HG03064 (cell line): ENCODE measurements around the gene NEUROD6.

Experiments used
- ATAC-seq: cut with Tn5 transposase; IDR thresholded peaks from one replicate; pipeline ENCODE4 v1.9.1; 2021; ENCODE audit warnings: low read depth; ENCODE audit not compliant: unreplicated experiment

The NEUROD6 gene

GRCh38 chr7:31335161-31335856 is 5.2 kb downstream of the NEUROD6 start:
- ATAC-seq, result no peak

GRCh38 chr7:31333291-31333690 is 7.2 kb downstream of the NEUROD6 start:
- ATAC-seq, result no peak

- no peak for ATAC-seq
Measured at GRCh38 chr7:31327071-31327470, 13.5 kb downstream of the NEUROD6 start.

GRCh38 chr7:31326416-31326815 is 14.1 kb downstream of the NEUROD6 start:
- ATAC-seq, result no peak

- no peak for ATAC-seq
Measured at GRCh38 chr7:31323101-31323500, 17.4 kb downstream of the NEUROD6 start.

GRCh38 chr7:31320675-31321074 is 19.9 kb downstream of the NEUROD6 start:
- ATAC-seq, result no peak

GRCh38 chr7:31318313-31318712 is 22.2 kb downstream of the NEUROD6 start:
- ATAC-seq, result no peak

GRCh38 chr7:31316876-31317275 is 23.6 kb downstream of the NEUROD6 start:
- ATAC-seq, result no peak

- ATAC-seq, result no peak
Measured at GRCh38 chr7:31315758-31316157, 24.8 kb downstream of the NEUROD6 start.

- no peak for ATAC-seq
Measured at GRCh38 chr7:31314781-31315180, 25.7 kb downstream of the NEUROD6 start.

- no peak for ATAC-seq
Measured at GRCh38 chr7:31312889-31313288, 27.6 kb downstream of the NEUROD6 start.

- no peak for ATAC-seq
Measured at GRCh38 chr7:31311552-31311951, 29.0 kb downstream of the NEUROD6 start.

- no peak for ATAC-seq
Measured at GRCh38 chr7:31310321-31310935, 30.1 kb downstream of the NEUROD6 start.

- no peak for ATAC-seq
Measured at GRCh38 chr7:31309407-31309806, 31.1 kb downstream of the NEUROD6 start.

GRCh38 chr7:31308652-31309051 is 31.9 kb downstream of the NEUROD6 start:
- no peak for ATAC-seq

GRCh38 chr7:31307972-31308371 is 32.6 kb downstream of the NEUROD6 start:
- no peak for ATAC-seq

- ATAC-seq, result no peak
Measured at GRCh38 chr7:31305260-31305659, 35.3 kb downstream of the NEUROD6 start.

- ATAC-seq, result no peak
Measured at GRCh38 chr7:31304446-31304845, 36.1 kb downstream of the NEUROD6 start.

GRCh38 chr7:31302356-31302755 is 38.2 kb downstream of the NEUROD6 start:
- no peak for ATAC-seq

GRCh38 chr7:31299336-31299735 is 41.2 kb downstream of the NEUROD6 start:
- ATAC-seq, result no peak

GRCh38 chr7:31290601-31291000 is 49.9 kb downstream of the NEUROD6 start:
- no peak for ATAC-seq
